ENCODE data around the gene ILF3.

The ILF3 gene

GRCh38 chr19:10730932-10731331 lies 76.8 kb downstream of the ILF3 start:
- DNase-seq (ENCODE audit: low read depth): no peak

GRCh38 chr19:10735741-10736140 lies 81.6 kb downstream of the ILF3 start:
- DNase-seq (ENCODE audit: low read depth): no peak

GRCh38 chr19:10736189-10736588 lies 82.0 kb downstream of the ILF3 start:
- DNase-seq (ENCODE audit: low read depth): no peak

- DNase-seq (ENCODE audit: low read depth): no peak
These were observed 82.9 kb downstream of the ILF3 start for GRCh38 chr19:10736916-10737551.

GRCh38 chr19:10737722-10738121 lies 83.6 kb downstream of the ILF3 start:
- no peak for DNase-seq (ENCODE audit: low read depth)

GRCh38 chr19:10740798-10741197 lies 86.7 kb downstream of the ILF3 start:
- DNase-seq (ENCODE audit: low read depth): no peak
